GM23338 (cell line): ENCODE data around the gene DHRSX. TPM values are rescaled to one million over a fixed set of nuclear protein-coding genes. Genes with fewer than 3 reads are reported as not detected.

Source experiments
- ATAC-seq: fragments of 200-7000 bp; cut with Tn5 transposase; 3 replicates; pipeline ENCODE4 v1.9.1; 2020
- DNase-seq: peaks from one replicate; pipeline ENCODE4 v3.0.0-alpha.2; 2015; ENCODE audit warnings: low spot score
- H2AFZ ChIP-seq: fragments of 200-600 bp; sonication (generic); 2 replicates; pipeline ENCODE4 v1.8.0; 2016; ENCODE audit warnings: antibody characterized with exemption, mild to moderate bottlenecking, moderate library complexity
- H3F3A ChIP-seq: fragments of 200-600 bp; sonication (generic); replicated peaks from 2 replicates; pipeline ENCODE4 v1.8.0; 2017; ENCODE audit warnings: antibody characterized with exemption, mixed run types, low read depth
- H3K27ac ChIP-seq: fragments of 200-600 bp; sonication (generic); 2 replicates; pipeline ENCODE4 v1.6.1; 2016; ENCODE audit warnings: low read depth
- H3K27me3 ChIP-seq: fragments of 200-600 bp; sonication (generic); 2 replicates; pipeline ENCODE4 v1.8.0; 2016; ENCODE audit warnings: mild to moderate bottlenecking, mixed run types, moderate library complexity; ENCODE audit not compliant: insufficient read depth
- H3K36me3 ChIP-seq: fragments of 200-600 bp; sonication (generic); 2 replicates; pipeline ENCODE4 v1.8.0; 2016; ENCODE audit warnings: mild to moderate bottlenecking; ENCODE audit not compliant: insufficient read depth
- H3K4me1 ChIP-seq: fragments of 200-600 bp; sonication (generic); 2 replicates; pipeline ENCODE4 v1.8.0; 2016; ENCODE audit warnings: mild to moderate bottlenecking, moderate library complexity; ENCODE audit not compliant: insufficient read depth
- H3K4me2 ChIP-seq: fragments of 200-600 bp; sonication (generic); 2 replicates; pipeline ENCODE4 v1.7.1; 2017; ENCODE audit warnings: mixed run types
- H3K4me3 ChIP-seq: fragments of 200-600 bp; sonication (generic); 2 replicates; pipeline ENCODE4 v1.6.1; 2016; ENCODE audit warnings: mixed run types
- H3K79me2 ChIP-seq: fragments of 200-600 bp; sonication (generic); replicated peaks from 2 replicates; pipeline ENCODE4 v1.8.0; 2017; ENCODE audit warnings: mild to moderate bottlenecking; ENCODE audit not compliant: insufficient read depth
- H3K9me2 ChIP-seq: fragments of 200-600 bp; sonication (generic); 2 replicates; pipeline ENCODE4 v1.8.0; 2017; ENCODE audit not compliant: insufficient read depth
- H4K20me1 ChIP-seq: fragments of 200-600 bp; sonication (generic); replicated peaks from 2 replicates; pipeline ENCODE4 v1.8.0; 2017; ENCODE audit warnings: mild to moderate bottlenecking; ENCODE audit not compliant: insufficient read depth
- H3K27ac Mint-ChIP-seq: 2 replicates; pipeline ENCODE4 v1.8.0; 2020; ENCODE audit warnings: inconsistent platforms, mild to moderate bottlenecking, moderate library complexity, mixed read lengths
- H3K27me3 Mint-ChIP-seq: 3 replicates; pipeline ENCODE4 v1.8.0; 2022; ENCODE audit warnings: low read depth, mild to moderate bottlenecking, moderate library complexity, mixed read lengths, inconsistent platforms; ENCODE audit not compliant: insufficient read depth, poor library complexity
- H3K36me3 Mint-ChIP-seq: 3 replicates; pipeline ENCODE4 v1.8.0; 2021; ENCODE audit warnings: low read depth, mild to moderate bottlenecking, inconsistent platforms, moderate library complexity, mixed read lengths
- H3K4me1 Mint-ChIP-seq: 3 replicates; pipeline ENCODE4 v1.8.0; 2020; ENCODE audit warnings: mild to moderate bottlenecking, inconsistent platforms, mixed read lengths
- H3K4me3 Mint-ChIP-seq: 3 replicates; pipeline ENCODE4 v1.8.0; 2021; ENCODE audit warnings: moderate library complexity, mild to moderate bottlenecking, inconsistent platforms, mixed read lengths
- H3K9me3 Mint-ChIP-seq: 3 replicates; pipeline ENCODE4 v1.8.0; 2020; ENCODE audit warnings: moderate library complexity, mild to moderate bottlenecking, inconsistent platforms, mixed read lengths
- CREB1 ChIP-seq: fragments of 250-450 bp; sonication (Bioruptor Pico); IDR thresholded peaks from 2 replicates; pipeline ENCODE4 v1.5.0; 2020; ENCODE audit warnings: low read depth, mild to moderate bottlenecking, moderate library complexity
- CTCF ChIP-seq, 2 experiments: fragments of 200-600 bp in 1 of 2; sonication (generic) in 1 of 2; conservative IDR thresholded peaks; 2 replicates each; pipeline versions ENCODE4 v1.5.1 to v1.6.1; 2016 to 2017; ENCODE audit warnings: antibody characterized with exemption in 2 of 2, low read depth in 2 of 2, mild to moderate bottlenecking in 2 of 2, moderate library complexity in 1 of 2
- ETS1 ChIP-seq: IDR thresholded peaks from 2 replicates; pipeline ENCODE4 v1.6.1; 2016; ENCODE audit warnings: antibody characterized with exemption
- EZH2 ChIP-seq: fragments of 200-600 bp; sonication (generic); IDR thresholded peaks from one replicate; pipeline ENCODE4 v1.8.0; 2017; ENCODE audit warnings: antibody characterized with exemption, mild to moderate bottlenecking, low read depth; ENCODE audit not compliant: unreplicated experiment
- EZH2phosphoT487 ChIP-seq: fragments of 200-600 bp; sonication (generic); IDR thresholded peaks from one replicate; pipeline ENCODE4 v1.8.1; 2018; ENCODE audit warnings: antibody characterized with exemption; ENCODE audit not compliant: unreplicated experiment
- JUNB ChIP-seq: IDR thresholded peaks from one replicate; pipeline ENCODE4 v1.6.1; 2016; ENCODE audit warnings: antibody characterized with exemption; ENCODE audit not compliant: unreplicated experiment
- NANOG ChIP-seq: IDR thresholded peaks from 2 replicates; pipeline ENCODE4 v1.6.1; 2016; ENCODE audit warnings: antibody characterized with exemption, borderline replicate concordance
- POLR2AphosphoS5 ChIP-seq: IDR thresholded peaks from 2 replicates; pipeline ENCODE4 v1.6.1; 2016; ENCODE audit warnings: antibody characterized with exemption, low read depth
- REST ChIP-seq: IDR thresholded peaks from one replicate; pipeline ENCODE4 v1.6.1; 2018; ENCODE audit warnings: antibody characterized with exemption; ENCODE audit not compliant: unreplicated experiment
- STAT1 ChIP-seq: IDR thresholded peaks from one replicate; pipeline ENCODE4 v1.6.1; 2016; ENCODE audit warnings: antibody characterized with exemption; ENCODE audit not compliant: unreplicated experiment
- ZNF114 ChIP-seq: fragments of 250-450 bp; sonication (Bioruptor Pico); IDR thresholded peaks from 2 replicates; pipeline ENCODE4 v1.5.0; 2020; ENCODE audit warnings: mild to moderate bottlenecking, moderate library complexity
- ZNF331 ChIP-seq: fragments of 250-450 bp; sonication (Bioruptor Pico); IDR thresholded peaks from 2 replicates; pipeline ENCODE4 v1.5.0; 2020; ENCODE audit warnings: low read depth, mild to moderate bottlenecking, moderate library complexity
- ZNF462 ChIP-seq: fragments of 250-450 bp; sonication (Bioruptor Pico); IDR thresholded peaks from 2 replicates; pipeline ENCODE4 v1.5.0; 2020; ENCODE audit warnings: mild to moderate bottlenecking, moderate library complexity
- polyA plus RNA-seq: library from polyadenylated mRNA; unstranded; fragments of >200 nt; fragmentation: Nextera tagmentation; extraction: Ambion mirVana; gene quantifications from 2 replicates; pipeline ENCODE4 v1.2.1, GENCODE V29; 2016
- total RNA-seq: library from RNA; depleted of rRNA; stranded (reverse); fragments of >200 nt; shearing (Covaris generic); gene quantifications from 2 replicates; pipeline ENCODE4 v1.2.3, GENCODE V29; 2014

Gene DHRSX
- total and polyA plus RNA-seq, 2 experiments from 2014 or later = 33.9 to 43.0 TPM

GRCh38 chrX:2266445-2267349 is 234.1 kb downstream of the DHRSX start:
- Mint-ChIP-seq H3K27me3 (peaks cover 21% of the 10 kb centered on the region), H3K36me3 (peaks cover 49% of the 10 kb centered on the region), H3K9me3 (peaks cover 18% of the 10 kb centered on the region), H3K27ac (no peak overlapping the region), H3K4me3 (no peak overlapping the region; the same call in 2 of the 3 replicates), H3K4me1 (peaks cover 11% of the 10 kb centered on the region)
- Histone ChIP-seq H4K20me1 (no peaks in the 10 kb centered on the region), H3K27ac (no peak overlapping the region), H3K27me3 (no peaks in the 10 kb centered on the region), H3K4me3 (no peak overlapping the region), H2AFZ (no peak overlapping the region), H3K36me3 (no peaks in the 10 kb centered on the region; the same call in 1 of the 2 replicates), H3K4me2 (no peak overlapping the region), H3K4me1 (peaks cover 7% of the 10 kb centered on the region; the same call in 1 of the 2 replicates), H3K79me2 (peaks cover 3% of the 10 kb centered on the region; the same call in 1 of the 2 replicates), H3K9me2 (no peaks in the 10 kb centered on the region), H3F3A (no peaks in the 10 kb centered on the region)
- DNase-seq (no peak), ATAC-seq (no peak)
- TF ChIP-seq EZH2phosphoT487 (no peak), STAT1 (no peak), NANOG (no peak), CTCF (conservative IDR thresholded peaks at IDR 0.05; ENCODE audit: low read depth in 2 of 2) (no peak), JUNB (no peak), POLR2AphosphoS5 (no peak), ZNF114 (CRISPR knock-in tag) (no peak), ZNF331 (no peak), CREB1 (CRISPR knock-in tag) (no peak), ETS1 (no peak), ZNF462 (CRISPR knock-in tag) (no peak), REST (no peak), EZH2 (no peak)
